ENCODE measurements around the gene HGS.

HGS gene, protein sequence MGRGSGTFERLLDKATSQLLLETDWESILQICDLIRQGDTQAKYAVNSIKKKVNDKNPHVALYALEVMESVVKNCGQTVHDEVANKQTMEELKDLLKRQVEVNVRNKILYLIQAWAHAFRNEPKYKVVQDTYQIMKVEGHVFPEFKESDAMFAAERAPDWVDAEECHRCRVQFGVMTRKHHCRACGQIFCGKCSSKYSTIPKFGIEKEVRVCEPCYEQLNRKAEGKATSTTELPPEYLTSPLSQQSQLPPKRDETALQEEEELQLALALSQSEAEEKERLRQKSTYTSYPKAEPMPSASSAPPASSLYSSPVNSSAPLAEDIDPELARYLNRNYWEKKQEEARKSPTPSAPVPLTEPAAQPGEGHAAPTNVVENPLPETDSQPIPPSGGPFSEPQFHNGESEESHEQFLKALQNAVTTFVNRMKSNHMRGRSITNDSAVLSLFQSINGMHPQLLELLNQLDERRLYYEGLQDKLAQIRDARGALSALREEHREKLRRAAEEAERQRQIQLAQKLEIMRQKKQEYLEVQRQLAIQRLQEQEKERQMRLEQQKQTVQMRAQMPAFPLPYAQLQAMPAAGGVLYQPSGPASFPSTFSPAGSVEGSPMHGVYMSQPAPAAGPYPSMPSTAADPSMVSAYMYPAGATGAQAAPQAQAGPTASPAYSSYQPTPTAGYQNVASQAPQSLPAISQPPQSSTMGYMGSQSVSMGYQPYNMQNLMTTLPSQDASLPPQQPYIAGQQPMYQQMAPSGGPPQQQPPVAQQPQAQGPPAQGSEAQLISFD

GRCh38 chr17:81683584-81684441 lies at the start of gene HGS, which contains the start of gene ARL16:
TSS of gene HGS (plus strand) at chr17:81684011. CDS start at chr17:81684067, 56 bp downstream.
TSS of gene ARL16 (minus strand) at chr17:81683797. CDS start at chr17:81683753, 44 bp downstream.
- DNase-seq (ENCODE audit: low read depth in 2 of 2), result peak; percentile 99

DNA sequence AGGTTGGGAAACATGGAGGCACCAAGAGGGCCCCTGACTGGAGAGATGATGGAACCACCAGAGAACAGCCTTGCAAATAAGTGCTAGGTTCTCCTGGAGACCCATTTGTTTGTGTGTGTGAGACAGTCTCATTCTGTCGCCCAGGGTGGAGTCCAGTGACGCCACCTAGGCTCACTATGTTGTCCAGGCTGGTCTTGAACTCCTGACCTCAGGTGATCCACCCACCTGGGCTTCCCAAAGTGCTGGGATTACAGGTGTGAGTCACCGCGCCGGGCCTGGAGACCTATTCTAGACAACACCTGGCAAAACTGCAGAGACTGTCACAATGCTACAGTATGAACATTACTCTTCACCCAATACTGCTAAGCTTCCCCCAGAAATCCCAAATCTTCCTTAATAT lies 48.4 kb upstream of the HGS start:
- DNase-seq (ENCODE audit: low read depth in 2 of 2), result no peak

DNA sequence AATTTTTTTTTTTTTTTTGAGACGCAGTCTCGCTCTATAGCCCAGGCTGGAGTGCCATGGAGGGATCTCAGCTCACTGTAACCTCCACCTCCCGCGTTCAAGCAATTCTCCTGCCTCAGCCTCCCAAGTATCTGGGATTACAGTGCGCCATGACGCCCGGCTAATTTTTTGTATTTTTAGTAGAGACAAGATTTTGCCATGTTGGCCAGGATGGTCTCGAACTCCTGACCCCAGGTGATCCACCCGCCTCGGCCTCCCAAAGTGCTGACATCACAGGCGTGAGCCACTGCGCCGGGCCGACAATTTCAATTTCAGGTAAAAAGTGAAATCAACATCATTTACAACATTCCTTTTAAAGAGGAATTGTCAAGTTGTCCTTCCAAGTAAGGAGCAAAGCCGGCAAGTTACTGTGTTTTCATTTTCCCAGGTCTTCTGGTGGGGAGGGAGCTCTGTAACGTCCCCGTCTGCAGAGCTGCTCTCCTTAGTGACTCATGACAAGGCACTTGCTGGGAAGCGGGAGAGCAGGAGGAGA lies 47.8 kb upstream of the HGS start:
- no peak for DNase-seq (ENCODE audit: low read depth in 2 of 2)

DNA sequence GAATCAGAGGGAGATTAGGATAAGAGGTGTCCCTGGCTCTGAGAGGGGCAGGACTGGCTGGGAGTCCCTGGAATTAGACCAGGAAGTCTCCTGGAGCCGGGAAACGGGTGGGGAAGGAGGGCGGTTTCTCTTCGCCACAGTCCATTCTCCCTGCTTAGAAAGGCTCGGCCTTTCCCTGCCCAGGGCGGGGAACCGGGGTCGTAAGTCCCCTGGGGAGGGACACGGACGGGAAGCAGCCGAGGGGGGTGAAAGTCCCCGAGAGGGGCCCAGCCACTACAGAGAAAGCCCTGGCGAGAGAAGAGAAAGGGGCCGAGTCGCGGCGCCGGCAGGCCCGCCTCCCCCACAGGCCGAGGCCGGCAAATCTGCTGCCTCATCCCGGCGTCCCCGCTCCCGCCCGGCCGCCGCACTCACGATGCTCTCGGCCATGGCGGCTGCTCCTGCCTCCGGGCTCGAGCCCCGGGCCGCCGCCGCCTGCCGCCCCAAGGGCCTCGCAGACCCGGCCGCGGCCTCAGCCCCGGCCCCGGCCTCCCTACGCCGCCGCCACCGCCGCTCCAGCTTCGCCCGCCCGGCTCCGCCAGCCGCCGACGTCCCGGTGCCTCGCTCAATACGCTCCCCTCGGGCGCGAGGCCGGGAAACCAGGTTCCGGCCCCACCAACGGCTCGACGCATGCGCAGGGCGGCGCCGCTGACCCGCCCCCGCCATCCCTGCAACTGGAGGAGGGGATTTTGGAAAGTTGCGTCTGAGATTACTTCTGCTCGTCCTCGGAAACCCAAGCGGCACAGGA lies 47.1 kb upstream of the HGS start, which contains the start of the genes NPLOC4 and TSPAN10:
TSS of gene NPLOC4 (minus strand) at position 608 of the 784 bp plus-strand sequence. CDS start at position 426, 182 bp downstream.
TSS of gene TSPAN10 (plus strand) at position 692 of the 784 bp plus-strand sequence. CDS start 5,217 bp downstream, outside the sequence.
- peak; percentile 70 to 72 for DNase-seq (ENCODE audit: low read depth in 2 of 2)

DNA sequence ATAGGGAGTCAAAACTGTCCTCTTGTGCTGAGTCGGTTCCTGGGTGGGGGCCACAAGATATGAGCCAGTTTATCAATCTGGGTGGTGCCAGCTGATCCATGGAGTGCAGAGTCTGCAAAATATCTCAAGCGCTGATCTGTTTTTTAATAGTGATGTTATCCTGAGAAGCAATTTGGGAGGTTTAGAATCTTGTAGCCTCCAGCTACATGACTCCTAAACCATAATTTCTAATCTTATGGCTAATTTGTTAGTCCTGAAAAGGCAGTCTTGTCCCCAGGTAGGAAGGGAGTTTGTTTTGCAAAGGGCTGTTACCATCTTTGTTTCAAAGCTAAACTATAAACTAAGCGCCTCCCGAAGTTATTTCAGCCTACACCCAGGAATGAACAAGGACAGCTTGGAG lies 45.1 kb upstream of the HGS start:
- no peak for DNase-seq (ENCODE audit: low read depth in 2 of 2)

GRCh38 chr17:81640011-81640410 lies 43.8 kb upstream of the HGS start:
- no peak for DNase-seq (ENCODE audit: low read depth in 2 of 2)

DNA sequence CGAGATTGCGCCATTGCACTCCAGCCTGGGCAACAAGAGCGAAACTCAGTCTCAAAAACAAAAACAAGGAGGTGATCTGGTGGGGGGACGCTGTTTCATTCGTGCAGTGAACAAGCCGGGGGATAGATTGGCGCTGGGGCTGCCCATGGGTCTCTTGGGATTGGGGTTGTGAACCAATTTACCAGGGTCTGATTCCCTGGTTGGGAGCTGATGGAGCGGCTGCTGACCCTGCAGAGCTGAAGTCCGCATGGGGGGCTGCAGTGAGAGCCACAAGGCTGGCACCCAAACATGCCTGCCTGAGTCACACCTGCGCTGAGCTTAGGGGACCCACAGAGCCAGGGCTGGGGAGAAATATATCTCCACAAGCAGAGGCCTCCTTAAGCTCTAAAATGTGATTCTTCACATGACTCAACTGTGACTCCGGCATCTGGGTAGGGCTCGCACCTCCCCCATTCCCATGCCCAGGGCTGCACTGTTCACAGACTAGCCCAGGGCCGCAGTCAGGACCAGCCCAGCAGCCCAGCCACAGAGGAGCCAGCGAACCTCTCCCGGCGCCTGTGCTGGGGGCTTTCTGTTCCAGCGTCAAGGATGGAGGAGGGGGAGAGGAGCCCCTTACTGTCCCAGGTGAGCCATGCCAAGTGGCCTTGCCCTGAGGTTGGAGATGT lies 41.9 kb upstream of the HGS start:
- DNase-seq (ENCODE audit: low read depth in 2 of 2), result peak in 1 of 2 experiments; percentile 34

DNA sequence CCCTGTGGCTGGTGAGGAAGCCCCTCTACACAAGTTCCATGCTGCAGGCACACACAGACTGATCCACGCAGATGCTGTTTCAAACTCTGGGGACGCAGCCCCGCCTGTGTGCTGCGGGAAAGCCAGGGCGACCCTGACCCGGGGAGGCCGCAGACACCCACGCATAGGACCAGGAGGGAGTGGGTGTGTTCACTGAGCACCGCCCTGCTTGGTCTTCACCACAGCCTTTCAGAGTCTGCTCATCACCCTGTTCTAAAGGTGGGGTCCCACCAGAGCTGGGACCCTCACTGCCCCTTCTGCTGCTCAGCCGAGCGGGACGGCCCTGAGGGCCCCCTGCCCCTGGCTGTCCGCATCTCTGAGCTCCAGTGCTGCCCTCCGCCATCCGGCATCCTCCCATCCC lies 39.3 kb upstream of the HGS start:
- no peak for DNase-seq (ENCODE audit: low read depth in 2 of 2)

GRCh38 chr17:81644976-81645952 lies 38.5 kb upstream of the HGS start:
- DNase-seq (ENCODE audit: low read depth in 2 of 2), result no peak

- DNase-seq (ENCODE audit: low read depth in 2 of 2), result no peak
Observed at GRCh38 chr17:81646869-81647600, 36.8 kb upstream of the HGS start.

DNA sequence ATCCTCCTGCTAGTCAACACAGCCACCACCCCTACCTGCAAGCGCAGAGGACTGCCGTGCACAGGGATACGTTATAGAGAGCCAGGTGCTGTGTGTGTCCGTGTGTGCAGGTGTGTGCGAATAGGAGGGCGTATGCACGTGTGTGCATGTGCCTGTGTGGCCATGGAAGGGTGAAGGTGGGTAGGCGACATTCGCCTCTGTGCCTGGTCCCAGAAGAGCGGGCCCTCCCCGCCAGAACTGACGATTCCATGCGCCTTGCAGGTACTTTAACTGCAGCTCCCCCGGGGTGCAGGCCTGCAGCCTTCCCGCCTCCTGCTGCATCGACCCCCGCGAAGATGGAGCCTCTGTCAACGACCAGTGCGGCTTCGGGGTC lies 36.2 kb upstream of the HGS start:
- no peak for DNase-seq (ENCODE audit: low read depth in 2 of 2)

GRCh38 chr17:81648013-81648706 lies 35.7 kb upstream of the HGS start:
- no peak for DNase-seq (ENCODE audit: low read depth in 2 of 2)

- no peak for DNase-seq (ENCODE audit: low read depth in 2 of 2)
Observed at GRCh38 chr17:81648707-81649085, 35.1 kb upstream of the HGS start.

GRCh38 chr17:81650951-81651350 lies 32.9 kb upstream of the HGS start:
- DNase-seq (ENCODE audit: low read depth in 2 of 2), result no peak

DNA sequence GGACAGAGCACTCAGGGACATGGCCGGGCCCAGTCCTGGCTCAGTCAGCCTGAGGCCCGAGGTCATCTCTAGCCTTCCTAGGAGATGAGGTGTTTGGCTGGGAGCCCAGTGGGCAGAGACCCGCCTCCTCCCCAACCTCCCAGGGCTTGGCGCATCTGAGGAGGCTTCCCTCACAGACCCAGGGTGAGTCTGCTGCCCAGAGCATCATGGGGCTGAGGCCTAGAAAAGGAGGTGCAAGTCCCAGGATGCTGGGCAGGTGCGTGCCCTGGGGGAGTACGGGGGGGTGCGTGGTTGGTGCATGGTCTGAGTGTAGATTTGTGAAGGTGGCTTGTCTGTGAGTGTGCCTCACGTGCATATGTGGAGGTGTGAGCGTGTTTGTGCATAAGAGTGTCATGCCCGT lies 32.1 kb upstream of the HGS start:
- DNase-seq (ENCODE audit: low read depth in 2 of 2), result peak in 1 of 2 experiments; percentile 20

DNA sequence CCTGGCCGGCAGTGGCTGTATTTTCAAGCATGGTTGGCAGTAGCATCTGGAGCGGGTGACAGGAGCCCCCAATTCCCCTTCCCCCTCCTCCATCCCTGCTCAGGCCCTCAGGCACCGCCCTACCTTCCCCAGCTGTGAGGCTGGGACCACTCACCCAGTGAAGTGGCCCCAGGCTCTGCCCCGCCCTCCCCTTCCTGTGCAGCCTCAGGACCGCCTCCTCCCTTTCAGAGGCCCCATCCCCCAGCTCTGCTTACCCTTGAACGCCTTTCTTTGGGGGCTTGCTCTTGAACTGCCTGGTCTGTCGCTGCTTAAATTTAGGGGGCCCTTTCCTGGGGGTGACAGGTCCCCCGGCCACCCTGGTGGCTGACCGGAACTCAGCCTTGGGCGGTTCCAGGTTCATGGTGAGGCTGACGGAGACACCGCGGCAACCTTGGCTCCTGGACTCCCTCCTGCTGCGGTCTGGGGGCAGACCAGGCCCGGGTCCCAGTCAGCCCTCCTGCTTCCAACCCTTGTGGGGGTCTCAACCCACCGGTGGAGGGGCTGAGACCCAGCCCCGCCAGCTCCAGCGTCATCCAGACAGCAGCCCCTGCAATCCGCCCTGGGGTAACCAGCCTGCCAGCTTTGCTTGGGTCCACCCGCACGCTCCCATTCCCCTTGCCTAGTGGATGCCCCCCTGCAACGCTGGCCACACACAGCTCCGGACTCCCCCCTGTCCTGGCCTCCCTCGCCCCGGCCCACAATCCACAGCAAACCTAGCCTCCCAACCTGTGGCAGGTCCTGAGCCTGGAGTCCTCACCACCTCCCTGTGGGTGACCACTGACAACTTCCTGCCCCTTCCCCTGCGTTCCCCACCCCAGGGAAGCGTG lies 30.7 kb upstream of the HGS start:
- no peak for DNase-seq (ENCODE audit: low read depth in 2 of 2)
